WI38 (cell line): ENCODE results near the gene ZNF394.

ENCODE experiments used
- H3K4me3 ChIP-seq: 2 replicates; pipeline ENCODE4 v1.5.1; 2011; ENCODE audit warnings: low read depth, mild to moderate bottlenecking, control low read depth, low read length
- CTCF ChIP-seq: IDR thresholded peaks from 2 replicates; pipeline ENCODE4 v1.5.1; 2012; ENCODE audit warnings: low read depth, mild to moderate bottlenecking, control low read depth, low read length

The ZNF394 gene

GRCh38 chr7:99489235-99489634, 10.8 kb downstream of the ZNF394 start:
- H3K4me3 ChIP-seq: no peak overlapping the region
- TF ChIP-seq CTCF: no peak

DNA sequence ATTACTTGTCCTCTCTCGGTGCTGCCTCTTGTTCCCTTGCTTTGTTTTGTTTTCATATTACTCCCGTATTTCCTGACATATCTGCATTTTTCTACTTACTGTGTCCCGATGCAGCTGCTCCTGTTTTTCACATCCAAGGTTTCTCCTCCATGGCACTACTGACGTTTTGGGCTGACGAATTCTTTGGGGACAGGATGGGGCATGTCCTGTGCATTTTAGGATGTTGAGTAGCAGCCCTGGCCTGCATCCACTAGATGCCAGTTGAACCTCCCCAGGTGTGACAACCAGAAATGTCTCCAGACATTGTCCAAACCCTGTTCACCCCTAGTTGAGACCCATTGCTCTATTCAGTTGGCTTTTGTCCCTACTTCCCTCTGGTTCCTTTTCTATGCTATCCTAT, 15.0 kb downstream of the ZNF394 start:
- H3K4me3 ChIP-seq: no peak overlapping the region
- TF ChIP-seq CTCF: no peak

GRCh38 chr7:99478464-99479440, 21.3 kb downstream of the ZNF394 start:
- TF ChIP-seq CTCF: no peak
- H3K4me3 ChIP-seq: no peak overlapping the region

DNA sequence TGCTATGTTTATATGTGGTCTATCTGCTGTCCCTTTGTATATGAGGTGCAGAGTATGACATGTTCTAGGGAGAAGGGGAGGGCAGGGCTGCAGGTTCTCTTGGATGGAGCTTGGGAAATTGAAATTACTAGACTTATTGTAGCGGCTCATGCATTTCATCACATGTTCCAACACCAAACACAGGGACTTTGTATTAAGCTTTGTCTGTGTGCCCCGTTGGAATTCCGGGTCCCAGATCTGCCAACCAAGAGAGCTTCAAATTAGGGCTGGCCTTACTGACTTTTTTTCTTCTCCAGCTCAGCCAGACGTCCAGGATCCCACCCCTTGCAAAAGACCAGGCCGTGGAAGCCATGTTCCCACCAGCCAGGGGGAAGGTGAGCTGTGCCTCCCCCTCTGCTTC, 24.0 kb downstream of the ZNF394 start:
- no peak for TF ChIP-seq CTCF
- no peak overlapping the region for H3K4me3 ChIP-seq

DNA sequence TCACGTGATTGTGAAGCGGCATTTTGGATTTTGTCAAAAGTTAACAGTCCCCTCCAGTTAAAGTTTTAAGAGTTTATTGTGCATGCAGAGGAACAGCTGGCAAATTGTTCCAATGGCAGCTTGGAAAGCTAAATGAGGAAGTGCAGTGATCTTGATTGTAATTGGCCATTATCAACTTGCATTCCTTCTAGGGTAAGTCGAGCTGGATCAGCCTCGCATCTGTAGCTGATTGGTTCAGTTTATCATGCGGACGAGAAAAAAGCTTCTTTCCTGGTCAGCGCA, 26.8 kb downstream of the ZNF394 start:
- H3K4me3 ChIP-seq: peak overlapping the region; percentile 95
- TF ChIP-seq CTCF: no peak

GRCh38 chr7:99472561-99473314, 27.3 kb downstream of the ZNF394 start, which contains the start of gene ZNF789:
ZNF789 (plus strand) TSS chr7:99472890; CDS start chr7:99476457, 3,567 bp downstream.
- peak within 1 kb of the TSS; percentile 95 for H3K4me3 ChIP-seq
- TF ChIP-seq CTCF: no peak
